NCI-H1092 treated with DMSO at 0.1 percent for 48 hours (cell line): ENCODE results near the gene GALNTL6.
A peak's percentile ranks its signal among the peaks of the same experiment; 100 is the strongest.
"Not testable (repeated sequence)": the region's sequence is repeated elsewhere in the genome, so short reads cannot be mapped to it uniquely, and the experiment has no call there.

Experiments
- DNase-seq: peaks from one replicate; lab custom pipeline; 2025; lab: John Stamatoyannopoulos, UW

The GALNTL6 gene

DNA sequence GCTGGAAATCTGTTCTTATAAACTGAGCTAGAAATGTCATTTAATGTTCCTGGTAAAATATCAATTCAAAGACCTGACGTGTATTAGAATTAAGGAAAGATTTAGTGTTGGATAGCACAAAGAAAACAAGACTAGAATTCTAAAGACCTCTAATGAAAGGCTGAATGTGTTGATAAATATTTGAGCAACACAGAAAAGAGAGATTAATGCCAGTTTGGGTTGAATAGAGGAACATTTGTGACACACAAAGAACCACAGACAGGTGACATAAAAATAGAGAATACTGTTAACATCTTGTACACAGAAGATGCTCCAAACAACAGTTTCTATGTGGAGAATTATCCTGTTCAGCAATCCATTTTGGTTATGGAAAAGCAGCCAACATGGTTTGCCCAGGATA lies 1133.3 kb downstream of the GALNTL6 start:
- no peak for DNase-seq

DNA sequence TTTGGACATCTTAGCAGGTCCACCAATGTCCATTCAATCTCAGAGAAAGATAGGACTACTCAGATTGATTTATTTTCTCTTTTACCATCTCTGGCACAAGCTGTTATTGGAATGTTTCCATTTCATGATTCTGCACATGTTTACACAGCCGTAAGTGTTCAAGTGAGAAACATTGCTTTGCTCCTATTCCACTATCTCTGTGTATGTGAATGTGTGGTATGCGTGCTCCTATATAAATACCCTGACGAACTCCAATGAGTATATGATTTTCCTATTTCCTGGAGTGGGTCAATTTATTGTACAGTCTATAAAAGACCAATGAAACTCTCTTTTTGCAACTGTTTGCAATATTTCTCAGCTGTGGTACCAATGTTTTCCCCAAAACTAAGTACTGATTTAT lies 1134.4 kb downstream of the GALNTL6 start:
- no peak for DNase-seq

DNA sequence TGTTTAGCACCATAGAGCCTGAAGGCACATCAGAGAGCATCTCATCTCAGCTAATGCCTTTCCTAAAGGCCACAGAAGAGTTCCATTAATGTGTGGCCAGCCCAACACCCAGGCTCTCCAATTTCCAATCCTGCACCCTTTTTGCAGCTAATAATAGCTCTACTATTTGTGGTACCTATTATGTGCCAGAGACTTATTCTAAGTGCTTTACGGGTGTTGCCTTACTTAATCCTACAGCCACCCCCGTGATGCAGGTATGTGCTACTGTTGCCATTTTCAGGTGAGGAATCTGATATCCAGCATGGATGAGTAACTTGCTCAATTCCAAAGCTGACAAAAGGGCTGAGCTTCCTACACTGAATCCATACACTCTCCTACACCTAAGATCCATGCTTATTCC lies 1137.8 kb downstream of the GALNTL6 start:
- no peak for DNase-seq

GRCh38 chr4:172951679-172952451 lies 1138.7 kb downstream of the GALNTL6 start:
- no peak for DNase-seq

GRCh38 chr4:172953896-172954568 lies 1140.8 kb downstream of the GALNTL6 start:
- no peak for DNase-seq

- DNase-seq, result not testable (repeated sequence)
Observed at GRCh38 chr4:172956340-172956739, 1143.1 kb downstream of the GALNTL6 start.

DNA sequence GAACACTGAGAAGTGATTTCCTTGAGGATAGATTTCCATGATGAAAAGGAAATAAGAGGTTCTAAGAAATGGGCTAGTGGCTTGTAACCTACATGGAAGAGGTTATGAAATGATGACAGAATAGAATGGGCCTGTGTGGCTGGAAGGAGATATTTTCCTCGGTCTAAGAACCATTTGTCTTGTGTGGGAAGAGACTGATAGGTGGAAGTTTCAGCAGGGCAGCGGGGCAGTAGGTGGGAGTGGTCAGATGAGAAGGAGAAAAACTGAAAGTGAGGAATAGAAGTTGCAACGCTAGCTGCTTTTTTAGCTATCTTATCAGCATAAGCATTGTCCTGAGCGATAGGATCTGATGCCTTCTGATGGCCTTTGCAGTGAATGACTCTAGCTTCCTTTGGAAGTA lies 1144.0 kb downstream of the GALNTL6 start:
- no peak for DNase-seq

- peak; percentile 95 for DNase-seq
Observed at GRCh38 chr4:172962564-172963353, 1149.6 kb downstream of the GALNTL6 start.

DNA sequence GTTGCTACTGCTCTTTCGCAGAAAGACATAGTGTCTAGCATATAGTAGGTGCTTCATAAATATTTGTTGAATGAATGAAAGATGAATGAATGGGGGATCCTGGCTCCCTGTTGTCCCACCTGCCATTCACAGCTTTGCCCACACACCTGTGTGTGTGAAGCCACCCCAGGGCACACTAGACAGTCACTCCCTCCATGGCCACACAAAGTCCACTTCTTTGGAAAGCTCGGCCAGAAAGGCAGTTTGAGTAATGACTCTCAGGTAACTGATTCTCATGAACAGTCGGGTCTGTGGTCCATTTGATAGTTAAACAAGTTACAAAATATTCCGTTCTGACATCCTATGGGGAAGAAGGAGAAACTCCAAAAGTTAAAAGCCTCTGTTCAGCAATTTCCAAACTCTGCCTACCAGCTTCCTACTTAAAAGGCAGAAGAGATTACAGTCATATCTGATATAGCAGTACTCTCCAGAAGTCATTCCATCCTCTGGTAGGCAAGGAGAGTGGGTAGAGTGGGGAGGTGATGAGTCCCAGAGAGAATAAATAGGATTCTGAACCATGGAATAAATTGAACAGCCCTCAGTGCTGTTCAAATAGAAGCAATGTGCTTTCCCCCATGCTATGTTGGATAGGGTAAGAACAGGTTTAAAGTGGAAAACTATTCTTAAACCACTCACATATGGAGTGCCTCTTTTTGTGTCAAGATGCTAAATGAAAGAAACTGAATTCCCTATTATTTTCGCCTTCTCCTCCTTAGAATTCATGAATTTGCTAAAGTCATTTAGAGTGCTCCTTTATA lies 1150.5 kb downstream of the GALNTL6 start:
- DNase-seq, result no peak

DNA sequence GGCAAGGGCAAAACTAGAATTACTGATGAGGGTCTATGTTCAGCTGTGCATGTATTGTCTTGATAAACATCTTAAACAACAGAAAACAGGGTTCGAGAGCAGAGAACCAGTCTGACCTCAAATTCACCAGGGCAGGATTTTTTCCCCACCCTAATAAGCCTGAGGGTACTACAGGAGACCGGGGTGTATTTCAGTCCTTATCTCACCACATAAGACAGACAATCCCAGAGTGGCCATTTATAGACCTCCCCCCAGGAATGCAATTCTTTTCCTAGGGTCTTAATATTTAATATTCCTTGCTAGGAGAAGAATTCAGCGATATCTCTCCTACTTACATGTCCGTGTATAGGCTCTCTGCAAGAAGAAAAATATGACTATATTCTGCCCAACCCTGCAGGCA lies 1157.0 kb downstream of the GALNTL6 start:
- not testable (repeated sequence) for DNase-seq

- no peak for DNase-seq
Observed at GRCh38 chr4:172974586-172974985, 1161.4 kb downstream of the GALNTL6 start.

DNA sequence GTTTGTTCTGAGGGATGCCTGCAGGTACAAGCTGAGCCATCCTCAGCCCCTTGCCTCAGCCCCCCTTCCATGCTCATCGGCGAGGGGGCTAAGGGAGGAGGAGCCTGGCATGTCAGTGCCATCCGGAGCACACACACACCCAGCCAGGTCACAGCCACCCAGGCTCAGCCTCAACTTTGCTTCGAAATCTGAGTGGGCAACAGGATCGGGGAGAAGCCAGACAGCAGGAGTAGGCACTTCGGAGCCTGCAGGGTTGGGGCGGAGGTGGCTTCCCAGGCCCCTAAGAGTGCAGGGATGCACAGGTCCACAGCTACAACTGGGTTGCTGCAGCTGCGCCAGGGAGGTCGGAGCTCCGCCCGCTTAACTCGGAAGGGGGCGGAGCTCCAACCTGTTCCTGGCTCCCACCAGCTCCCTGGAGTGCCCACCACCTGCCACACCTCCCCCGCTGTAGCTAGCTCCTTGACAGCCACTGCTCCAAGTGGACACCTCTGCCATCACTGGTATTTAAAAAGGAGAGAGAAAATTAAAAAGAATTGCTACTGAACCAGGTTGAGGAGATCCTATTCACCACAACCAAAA lies 1162.5 kb downstream of the GALNTL6 start:
- DNase-seq, result no peak

- not testable (repeated sequence) for DNase-seq
Observed at GRCh38 chr4:172977491-172978041, 1164.4 kb downstream of the GALNTL6 start.

- DNase-seq, result peak; percentile 22
Observed at GRCh38 chr4:172978848-172979247, 1165.6 kb downstream of the GALNTL6 start.

DNA sequence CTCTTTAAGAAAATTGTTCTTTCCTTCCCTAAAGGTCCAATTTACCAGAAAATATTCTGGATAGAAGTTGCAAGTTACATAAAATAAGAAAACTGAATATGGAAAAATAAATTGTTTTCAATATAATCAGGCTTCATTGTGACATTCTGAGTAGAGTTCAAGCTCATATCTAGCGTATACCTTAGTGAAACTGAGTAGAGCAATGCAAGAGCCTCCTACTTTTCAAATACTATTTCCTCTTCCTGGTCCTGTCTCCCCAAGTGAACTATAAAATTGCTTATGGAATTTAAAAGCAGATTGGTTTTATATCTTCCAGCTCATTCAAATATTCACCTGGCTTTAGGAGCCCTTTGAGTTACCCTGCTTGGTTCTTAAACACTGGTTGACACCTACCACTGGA lies 1166.1 kb downstream of the GALNTL6 start:
- DNase-seq, result no peak

DNA sequence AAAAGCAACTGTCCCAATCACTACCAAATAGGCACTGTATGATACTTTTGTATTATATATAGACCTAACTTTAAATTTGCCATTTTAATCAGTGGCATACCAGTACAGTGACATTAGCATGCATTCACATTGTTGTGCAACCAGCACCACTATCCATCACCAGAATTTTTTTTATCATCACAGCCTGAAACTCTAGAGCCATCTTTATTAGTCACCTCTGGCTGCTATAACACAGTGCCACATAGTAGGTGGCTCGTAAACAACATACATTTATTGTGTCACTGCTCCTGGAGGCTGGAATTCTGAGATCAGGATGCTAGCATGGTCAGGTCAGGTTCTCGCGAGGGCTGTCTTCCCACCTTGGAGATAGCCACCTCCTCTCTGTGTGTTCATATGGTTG lies 1167.0 kb downstream of the GALNTL6 start:
- no peak for DNase-seq

DNA sequence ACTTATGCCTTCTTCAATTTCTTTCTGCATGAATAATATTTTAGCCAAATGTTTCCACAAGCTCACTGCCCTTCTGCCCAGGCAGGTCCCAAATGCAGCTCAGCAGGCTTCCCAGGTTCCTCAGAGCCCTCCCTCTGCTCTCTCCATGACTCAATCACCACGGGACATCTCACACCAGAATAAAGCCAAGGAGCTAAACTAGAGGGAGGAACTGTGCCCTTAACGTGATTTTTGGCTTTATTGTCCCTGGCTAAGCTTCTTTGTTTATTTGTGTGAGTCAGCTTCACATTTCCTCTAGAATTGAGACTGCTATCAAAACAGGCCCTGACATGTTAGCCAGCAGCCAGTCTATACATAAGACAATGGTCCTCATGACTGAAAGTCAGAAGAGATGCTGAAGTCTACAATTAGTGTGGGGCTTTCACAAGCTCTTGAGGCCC lies 1169.0 kb downstream of the GALNTL6 start:
- no peak for DNase-seq

- no peak for DNase-seq
Observed at GRCh38 chr4:172983014-172983413, 1169.8 kb downstream of the GALNTL6 start.

DNA sequence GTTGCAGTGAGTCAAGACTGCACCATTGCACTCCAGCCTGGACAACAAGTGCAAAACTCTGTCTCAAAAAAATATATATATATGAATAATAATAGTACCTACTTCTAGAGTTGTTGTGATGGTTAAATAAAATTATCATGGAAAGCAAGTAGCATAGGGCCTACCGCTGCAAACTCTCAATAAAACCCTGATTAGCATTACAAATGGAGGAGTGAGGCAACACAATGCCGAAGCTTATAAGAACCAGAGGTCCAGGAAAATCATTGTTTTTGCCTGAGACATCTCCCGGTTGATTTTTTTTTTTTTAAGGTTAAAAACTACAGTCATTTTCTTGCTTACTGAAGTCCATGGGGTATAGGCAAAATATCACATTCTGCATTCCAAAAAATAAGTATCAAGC lies 1170.4 kb downstream of the GALNTL6 start:
- DNase-seq, result no peak

DNA sequence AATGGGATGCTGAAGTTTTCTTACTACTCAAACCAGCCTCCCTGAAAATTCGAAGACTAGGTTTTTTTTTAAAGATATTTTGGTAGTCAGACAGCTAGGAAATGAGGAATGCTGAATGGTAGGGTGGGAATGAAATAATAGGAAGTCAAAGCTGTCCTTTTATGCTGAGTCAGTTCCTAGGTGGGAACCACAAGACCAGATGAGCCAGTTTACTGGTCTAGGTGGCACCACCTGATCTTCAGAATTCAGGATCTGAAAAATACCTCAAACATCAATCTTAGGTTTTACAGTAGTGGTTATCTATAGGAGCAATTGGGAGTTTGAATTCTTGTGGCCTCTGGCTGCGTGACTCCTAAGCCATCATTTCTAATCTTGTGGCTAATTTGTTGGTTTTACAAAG lies 1172.3 kb downstream of the GALNTL6 start:
- no peak for DNase-seq

GRCh38 chr4:172986114-172986513 lies 1172.9 kb downstream of the GALNTL6 start:
- DNase-seq, result no peak
